Heart left ventricle (tissue), 13 donors: ENCODE results near the gene SLC17A8.

ENCODE experiments used
- POLR2A ChIP-seq, 2 donors: fragments of 450-650 bp; IDR thresholded peaks; one replicate each; pipeline ENCODE4 v1.6.1; 2017; ENCODE audit warnings: antibody characterized with exemption in 2 of 2, mild to moderate bottlenecking in 2 of 2, moderate library complexity in 2 of 2
- TF ChIP-seq, protein P1 (sequence below), 12 donors: fragments of 200-600 bp; sonication (generic) in 4 of 12; IDR thresholded peaks; one replicate each; pipeline versions ENCODE4 v1.5.0 to v1.8.0; 2018 to 2022; ENCODE audit warnings: antibody characterized with exemption in 12 of 12, mild to moderate bottlenecking in 5 of 12
- donor health status: ischemic (EF 13 %, LVEDD 7.1; RV severe dilation, severe dysfunction).
- donor health status: DM: no; HTN: yes; CAD: no.
- donor health status: DM: no; HTN: no; CAD: no.
- donor health status: ischemic (EF 25% LVEDD 6.9; RV normal size, moderate dysfunction).
- donor health status: ischemic (EF 25% LVEDD 5.7; RV mildly dilated, moderate dysfunction).
- donor health status: ischemic (EF 35%, LVEDD 5.7; RV mildly dilated, moderate dysfunction).
- donor health status: nonischemic (EF 11% LVEDD 7.7; RV severe dilation, severe dysfunction).
- donor health status: DM: yes; HTN: yes; CAD: no.
- donor health status: PGD.
- donor health status: ischemic (EF 29% LVEDD 5.4; RV normal size, mild dysfunction).
- donor health status: nonischemic (EF 23%, LVEDD 6.1; RV moderate dilation, normal function).

DNA sequence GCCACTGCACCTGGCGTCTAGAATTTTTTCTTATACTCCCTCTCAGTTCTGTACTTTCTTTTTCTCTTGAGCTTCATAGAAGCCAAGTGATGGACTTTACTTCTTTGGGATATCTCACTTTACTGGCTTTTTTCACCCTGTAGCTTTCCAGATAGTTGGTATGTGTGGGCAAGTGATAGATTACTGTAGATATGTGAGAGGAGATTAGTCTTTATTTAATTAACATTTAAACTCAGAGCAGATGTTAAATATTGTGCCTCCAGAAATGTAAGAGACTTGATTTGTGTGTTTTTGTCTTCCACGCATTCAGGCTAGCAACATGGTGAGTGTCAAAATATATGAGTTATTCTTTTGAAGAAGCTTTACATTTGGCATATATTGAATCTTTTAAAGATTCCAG is 39.5 kb upstream of the SLC17A8 start:
- TF ChIP-seq, protein P1, sequence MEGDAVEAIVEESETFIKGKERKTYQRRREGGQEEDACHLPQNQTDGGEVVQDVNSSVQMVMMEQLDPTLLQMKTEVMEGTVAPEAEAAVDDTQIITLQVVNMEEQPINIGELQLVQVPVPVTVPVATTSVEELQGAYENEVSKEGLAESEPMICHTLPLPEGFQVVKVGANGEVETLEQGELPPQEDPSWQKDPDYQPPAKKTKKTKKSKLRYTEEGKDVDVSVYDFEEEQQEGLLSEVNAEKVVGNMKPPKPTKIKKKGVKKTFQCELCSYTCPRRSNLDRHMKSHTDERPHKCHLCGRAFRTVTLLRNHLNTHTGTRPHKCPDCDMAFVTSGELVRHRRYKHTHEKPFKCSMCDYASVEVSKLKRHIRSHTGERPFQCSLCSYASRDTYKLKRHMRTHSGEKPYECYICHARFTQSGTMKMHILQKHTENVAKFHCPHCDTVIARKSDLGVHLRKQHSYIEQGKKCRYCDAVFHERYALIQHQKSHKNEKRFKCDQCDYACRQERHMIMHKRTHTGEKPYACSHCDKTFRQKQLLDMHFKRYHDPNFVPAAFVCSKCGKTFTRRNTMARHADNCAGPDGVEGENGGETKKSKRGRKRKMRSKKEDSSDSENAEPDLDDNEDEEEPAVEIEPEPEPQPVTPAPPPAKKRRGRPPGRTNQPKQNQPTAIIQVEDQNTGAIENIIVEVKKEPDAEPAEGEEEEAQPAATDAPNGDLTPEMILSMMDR (IDR thresholded peaks at IDR 0.05), result no peak
- no peak for TF ChIP-seq POLR2A (IDR thresholded peaks at IDR 0.05)
